ENCODE measurements around the gene MEDAG. TPM values are rescaled to one million over a fixed set of nuclear protein-coding genes. Genes with fewer than 3 reads are reported as not detected.

The MEDAG gene
- total RNA-seq (27.2 and 30.2 TPM in 2 replicates), polyA plus RNA-seq (23.8 and 27.2 TPM in 2 replicates), polyA minus RNA-seq (20.8 and 21.5 TPM in 2 replicates), Bru-seq, nascent RNA (percentile 73 among the genes with signal in this experiment), BruChase-seq, experiment 1, labeled RNA remaining after a 6-hour chase (percentile 72 among the genes with signal in this experiment), BruChase-seq, experiment 2, labeled RNA remaining after a 2-hour chase (percentile 74 among the genes with signal in this experiment)
- 30.8 and 32.6 TPM in 2 replicates for polyA plus RNA-seq (2011; cell fraction: cytosol; rRNA removed)
- polyA plus RNA-seq (2011; cell fraction: nucleus; rRNA removed): 31.0 and 31.2 TPM in 2 replicates
- polyA plus RNA-seq (2012): 54.9 and 80.5 TPM in 2 replicates
- polyA minus RNA-seq (2011; cell fraction: cytosol; rRNA and poly(A)+ RNA removed): not detected
- polyA minus RNA-seq (2011; cell fraction: nucleus; rRNA and poly(A)+ RNA removed): 14.2 and 14.3 TPM in 2 replicates
- long read RNA-seq, transcript MEDAG-201 (5 exons, 2,374 nt): major isoform, 56 of 67 reads
- long read RNA-seq, partial matches to known transcripts: 2 of 67 reads
- long read RNA-seq, other reads (novel, unspliced or antisense): 9 of 67 reads

- intact Hi-C loops (cut with micrococcal nuclease): loop anchor here (1.0 to 2.0 kb wide), 4 partner anchors 41 to 232 kb away; no protein-coding TSS in a partner anchor
Observed at GRCh38 chr13:30905932-30906383, at the start of gene MEDAG. TSS of gene MEDAG (plus strand) at chr13:30906271. CDS start at chr13:30906516, 245 bp downstream.

GRCh38 chr13:30857018-30857417 lies 49.1 kb upstream of the MEDAG start:
- Histone ChIP-seq H3K9ac (replicated peaks; ENCODE audit: extremely low read depth, insufficient read depth, low read length) (no peak overlapping the region), H4K20me1 (replicated peaks; ENCODE audit: control insufficient read depth, extremely low read depth, insufficient read depth, low read length) (no peaks in the 10 kb centered on the region), H3K27me3 (ENCODE audit: control insufficient read depth in 2 of 2, insufficient read depth in 2 of 2, low read length in 2 of 2) (peaks cover 2 to 3% of the 10 kb centered on the region in 2 experiments), H3K79me2 (ENCODE audit: control insufficient read depth, insufficient read depth, low read length) (no peaks in the 10 kb centered on the region), H3K4me3 (replicated peaks in 1 of 3; ENCODE audit: insufficient read depth in 1 of 3, low read depth in 1 of 3, low read length in 3 of 3) (no peak overlapping the region), H3K27ac (ENCODE audit: insufficient read depth, low read depth, low read length) (no peak overlapping the region), H3K9me1 (replicated peaks; ENCODE audit: control insufficient read depth, extremely low read depth, insufficient read depth, low read length) (no peaks in the 10 kb centered on the region), H3K36me3 (ENCODE audit: control insufficient read depth in 2 of 2, extremely low read depth in 1 of 2, insufficient read depth in 2 of 2, low read length in 2 of 2) (no peaks in the 10 kb centered on the region), H2AFZ (ENCODE audit: low read depth, low read length) (no peak overlapping the region), H3K9me3 (replicated peaks; ENCODE audit: control insufficient read depth, insufficient read depth, low read length) (no peaks in the 10 kb centered on the region), H3K4me2 (ENCODE audit: insufficient read depth, low read length) (no peak overlapping the region), H3K4me1 (ENCODE audit: control insufficient read depth, extremely low read depth, insufficient read depth, low read length) (no peaks in the 10 kb centered on the region)
- intact Hi-C loops (cut with micrococcal nuclease): no loop called here
- dilution Hi-C loops (cut with MboI; ENCODE audit: extremely low pct_ligation_motif_present, low sequenced_read_pairs): no loop called here
- DNase-seq (ENCODE audit: low read depth, low spot score) (no peak), FAIRE-seq (no peak)
- TF ChIP-seq POLR2AphosphoS5 (IDR thresholded peaks at IDR 0.05; ENCODE audit: insufficient read depth, low read depth, low read length) (no peak), EZH2 (IDR thresholded peaks at IDR 0.05; ENCODE audit: borderline replicate concordance, low read depth, low read length, severe bottlenecking) (no peak), FOS (IDR thresholded peaks at IDR 0.05; ENCODE audit: borderline replicate concordance, insufficient read depth, low read length) (no peak), JUN (IDR thresholded peaks at IDR 0.05; ENCODE audit: borderline replicate concordance, insufficient read depth, insufficient read length, low read depth) (no peak), POLR2A (IDR thresholded peaks at IDR 0.05; ENCODE audit: low read depth, low read length) (no peak), MAX (IDR thresholded peaks at IDR 0.05; ENCODE audit: insufficient read depth, insufficient read length) (no peak)
- TF ChIP-seq, protein P1, sequence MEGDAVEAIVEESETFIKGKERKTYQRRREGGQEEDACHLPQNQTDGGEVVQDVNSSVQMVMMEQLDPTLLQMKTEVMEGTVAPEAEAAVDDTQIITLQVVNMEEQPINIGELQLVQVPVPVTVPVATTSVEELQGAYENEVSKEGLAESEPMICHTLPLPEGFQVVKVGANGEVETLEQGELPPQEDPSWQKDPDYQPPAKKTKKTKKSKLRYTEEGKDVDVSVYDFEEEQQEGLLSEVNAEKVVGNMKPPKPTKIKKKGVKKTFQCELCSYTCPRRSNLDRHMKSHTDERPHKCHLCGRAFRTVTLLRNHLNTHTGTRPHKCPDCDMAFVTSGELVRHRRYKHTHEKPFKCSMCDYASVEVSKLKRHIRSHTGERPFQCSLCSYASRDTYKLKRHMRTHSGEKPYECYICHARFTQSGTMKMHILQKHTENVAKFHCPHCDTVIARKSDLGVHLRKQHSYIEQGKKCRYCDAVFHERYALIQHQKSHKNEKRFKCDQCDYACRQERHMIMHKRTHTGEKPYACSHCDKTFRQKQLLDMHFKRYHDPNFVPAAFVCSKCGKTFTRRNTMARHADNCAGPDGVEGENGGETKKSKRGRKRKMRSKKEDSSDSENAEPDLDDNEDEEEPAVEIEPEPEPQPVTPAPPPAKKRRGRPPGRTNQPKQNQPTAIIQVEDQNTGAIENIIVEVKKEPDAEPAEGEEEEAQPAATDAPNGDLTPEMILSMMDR (IDR thresholded peaks at IDR 0.05; ENCODE audit: extremely low read depth in 1 of 2, insufficient read depth in 1 of 2, low read depth in 1 of 2, low read length in 2 of 2): peak in 1 of 2 donors; percentile 16
- ChIA-PET CTCF (interaction anchor here (0.9 to 2.5 kb wide), 6 partner anchors 7 to 187 kb away, joined by 3 to 13 read pairs (median 7); no protein-coding TSS in a partner anchor), POLR2A (no interaction called here)
- no TSS peak for BruUV-seq (replicated peaks)

More at GRCh38 chr13:30905932-30906383, at the start of gene MEDAG:
- Histone ChIP-seq H4K20me1 (replicated peaks; ENCODE audit: control insufficient read depth, extremely low read depth, insufficient read depth, low read length) (no peaks in the 10 kb centered on the region), H3K9me3 (replicated peaks; ENCODE audit: control insufficient read depth, insufficient read depth, low read length) (no peaks in the 10 kb centered on the region), H3K27me3 (ENCODE audit: control insufficient read depth in 2 of 2, insufficient read depth in 2 of 2, low read length in 2 of 2) (no peaks in the 10 kb centered on the region), H2AFZ (ENCODE audit: low read depth, low read length) (peak within 1 kb of the TSS; percentile 70), H3K36me3 (ENCODE audit: control insufficient read depth in 2 of 2, extremely low read depth in 1 of 2, insufficient read depth in 2 of 2, low read length in 2 of 2) (no peaks in the 10 kb centered on the region), H3K9ac (replicated peaks; ENCODE audit: extremely low read depth, insufficient read depth, low read length) (peak within 1 kb of the TSS; percentile 81), H3K79me2 (ENCODE audit: control insufficient read depth, insufficient read depth, low read length) (peaks cover 7% of the 10 kb centered on the region), H3K4me3 (replicated peaks in 1 of 3; ENCODE audit: insufficient read depth in 1 of 3, low read depth in 1 of 3, low read length in 3 of 3) (peak within 1 kb of the TSS; percentile 7 to 43 (median 38)), H3K9me1 (replicated peaks; ENCODE audit: control insufficient read depth, extremely low read depth, insufficient read depth, low read length) (no peaks in the 10 kb centered on the region), H3K4me1 (ENCODE audit: control insufficient read depth, extremely low read depth, insufficient read depth, low read length) (peaks cover 32% of the 10 kb centered on the region), H3K27ac (ENCODE audit: insufficient read depth, low read depth, low read length) (peak within 1 kb of the TSS; percentile 79), H3K4me2 (ENCODE audit: insufficient read depth, low read length) (peak within 1 kb of the TSS; percentile 74)
- CTCF ChIA-PET: interaction anchor here (0.9 to 3.0 kb wide), 6 partner anchors 25 to 773 kb away, joined by 3 to 13 read pairs (median 6); no protein-coding TSS in a partner anchor
- FAIRE-seq (no peak), DNase-seq (ENCODE audit: low read depth, low spot score) (peak; percentile 85)
- TF ChIP-seq POLR2A (IDR thresholded peaks at IDR 0.05; ENCODE audit: low read depth, low read length): peak; percentile 67
- no peak for TF ChIP-seq EZH2 (IDR thresholded peaks at IDR 0.05; ENCODE audit: borderline replicate concordance, low read depth, low read length, severe bottlenecking)
- TF ChIP-seq FOS (IDR thresholded peaks at IDR 0.05; ENCODE audit: borderline replicate concordance, insufficient read depth, low read length): peak; percentile 45
- peak; percentile 66 for TF ChIP-seq POLR2AphosphoS5 (IDR thresholded peaks at IDR 0.05; ENCODE audit: insufficient read depth, low read depth, low read length)
- peak; percentile 44 for TF ChIP-seq GATA2 (IDR thresholded peaks at IDR 0.05; ENCODE audit: insufficient read depth, insufficient read length, low read depth, low read length)
- no TSS peak for BruUV-seq (replicated peaks)
- POLR2A ChIA-PET: interaction anchor here (1.0 kb wide), 1 partner anchor 27 kb away, joined by 3 read pairs; no protein-coding TSS in a partner anchor
- dilution Hi-C loops (cut with MboI; ENCODE audit: extremely low pct_ligation_motif_present, low sequenced_read_pairs): no loop called here

Data from endothelial cell of umbilical vein (primary cell).